Effector CD4-positive, alpha-beta T cell (primary cell): ENCODE measurements around the gene SH3GL2.

Experiments used
- DNase-seq: peaks from one replicate; pipeline ENCODE4 v3.0.0-alpha.2; 2020

SH3GL2 gene

GRCh38 chr9:17611917-17612316, 33.1 kb downstream of the SH3GL2 start:
- DNase-seq = no peak

- DNase-seq = no peak
These were observed 34.9 kb downstream of the SH3GL2 start for GRCh38 chr9:17613758-17614157.

- DNase-seq = no peak
These were observed 35.4 kb downstream of the SH3GL2 start for GRCh38 chr9:17614250-17614649.

GRCh38 chr9:17614903-17615302, 36.0 kb downstream of the SH3GL2 start:
- no peak for DNase-seq

GRCh38 chr9:17622141-17622540, 43.3 kb downstream of the SH3GL2 start:
- no peak for DNase-seq

GRCh38 chr9:17622749-17623148, 43.9 kb downstream of the SH3GL2 start:
- no peak for DNase-seq

- no peak for DNase-seq
These were observed 45.1 kb downstream of the SH3GL2 start for GRCh38 chr9:17623965-17624364.

- no peak for DNase-seq
These were observed 45.7 kb downstream of the SH3GL2 start for GRCh38 chr9:17624571-17624970.

GRCh38 chr9:17625644-17626388, 47.0 kb downstream of the SH3GL2 start:
- no peak for DNase-seq

GRCh38 chr9:17627641-17628040, 48.8 kb downstream of the SH3GL2 start:
- DNase-seq = no peak

- DNase-seq = no peak
These were observed 49.8 kb downstream of the SH3GL2 start for GRCh38 chr9:17628624-17629023.

GRCh38 chr9:17630531-17630949, 51.7 kb downstream of the SH3GL2 start:
- DNase-seq = no peak

- no peak for DNase-seq
These were observed 52.5 kb downstream of the SH3GL2 start for GRCh38 chr9:17631396-17631795.

GRCh38 chr9:17632994-17633393, 54.1 kb downstream of the SH3GL2 start:
- no peak for DNase-seq

GRCh38 chr9:17635115-17635890, 56.4 kb downstream of the SH3GL2 start:
- no peak for DNase-seq

- DNase-seq = no peak
These were observed 57.5 kb downstream of the SH3GL2 start for GRCh38 chr9:17636349-17636748.

GRCh38 chr9:17636821-17637220, 58.0 kb downstream of the SH3GL2 start:
- DNase-seq = no peak

- no peak for DNase-seq
These were observed 58.4 kb downstream of the SH3GL2 start for GRCh38 chr9:17637229-17637628.

GRCh38 chr9:17648516-17648915, 69.7 kb downstream of the SH3GL2 start:
- no peak for DNase-seq

- no peak for DNase-seq
These were observed 72.9 kb downstream of the SH3GL2 start for GRCh38 chr9:17651725-17652124.

GRCh38 chr9:17653947-17654465, 75.1 kb downstream of the SH3GL2 start:
- DNase-seq = no peak

GRCh38 chr9:17656889-17657288, 78.0 kb downstream of the SH3GL2 start:
- DNase-seq = no peak

GRCh38 chr9:17658237-17658636, 79.4 kb downstream of the SH3GL2 start:
- DNase-seq = no peak

GRCh38 chr9:17660158-17660557, 81.3 kb downstream of the SH3GL2 start:
- DNase-seq = no peak
